Measurements from ENCODE around the gene GSN.
A peak's percentile ranks its signal among the peaks of the same experiment; 100 is the strongest.

Gene GSN

DNA sequence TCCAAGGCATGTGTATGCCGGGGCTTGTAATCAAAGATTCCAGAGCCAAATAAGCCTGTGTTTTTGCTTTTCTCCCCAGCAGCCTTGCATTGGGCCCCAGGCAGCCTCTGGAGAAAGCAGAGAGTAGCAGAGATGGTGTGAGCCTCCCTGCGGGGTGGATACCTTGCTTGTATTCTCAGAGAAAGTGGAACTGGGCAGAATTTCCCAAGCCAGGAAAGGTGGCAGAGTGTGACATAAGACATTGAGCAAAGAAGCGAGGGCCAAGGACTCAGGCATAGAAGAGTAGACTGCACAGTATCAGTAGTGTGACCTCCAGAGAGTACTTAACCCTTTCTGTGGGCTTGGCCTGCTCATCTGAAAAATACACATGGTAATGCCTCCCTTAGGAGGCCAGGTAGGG is 1.6 kb upstream of the GSN start:
- Histone ChIP-seq H3K4me1 (ENCODE audit: control insufficient read depth, low read length) (peaks cover 14% of the 10 kb centered on the region), H3K9me2 (replicated peaks; ENCODE audit: control insufficient read depth, low read length) (no peaks in the 10 kb centered on the region), H3K27me3 (ENCODE audit: control insufficient read depth, low read length) (peaks cover 16% of the 10 kb centered on the region), H3K36me3 (ENCODE audit: control insufficient read depth, low read length) (no peaks in the 10 kb centered on the region), H3K9me3 (ENCODE audit: control insufficient read depth, insufficient read depth, low read length) (no peaks in the 10 kb centered on the region), H3F3A (ENCODE audit: control insufficient read depth, insufficient read depth) (no peaks in the 10 kb centered on the region), H3K79me2 (ENCODE audit: control insufficient read depth, low read length) (no peaks in the 10 kb centered on the region), H3K27ac (ENCODE audit: low read depth, low read length) (no peak overlapping the region), H3K4me2 (ENCODE audit: low read length) (no peak overlapping the region), H3K4me3 (ENCODE audit: low read length) (no peak overlapping the region), H4K20me1 (ENCODE audit: control insufficient read depth, insufficient read depth, low read depth, low read length) (peaks cover 6% of the 10 kb centered on the region; the same call in 1 of the 2 replicates)
- no peak for TF ChIP-seq EZH2phosphoT487 (IDR thresholded peaks at IDR 0.05; ENCODE audit: borderline replicate concordance, low read length)
- TF ChIP-seq CTCF (IDR thresholded peaks at IDR 0.05; ENCODE audit: low read depth, low read length, poor library complexity, severe bottlenecking) = no peak

GRCh38 chr9:121266906-121267650 is 884 bp upstream of the GSN start:
- H3K27me3 ChIP-seq (ENCODE audit: control insufficient read depth, low read length) = peaks cover 16% of the 10 kb centered on the region

GRCh38 chr9:121268598-121268850 is 562 bp downstream of the GSN start:
- TF ChIP-seq CTCF (IDR thresholded peaks at IDR 0.05; ENCODE audit: low read depth, low read length, poor library complexity, severe bottlenecking) (no peak), EZH2phosphoT487 (IDR thresholded peaks at IDR 0.05; ENCODE audit: borderline replicate concordance, low read length) (no peak)
- no peaks in the 10 kb centered on the region for H3K9me3 ChIP-seq (ENCODE audit: control insufficient read depth, insufficient read depth, low read length)
- H3K36me3 ChIP-seq (ENCODE audit: control insufficient read depth, low read length) = no peaks in the 10 kb centered on the region
- H3K4me2 ChIP-seq (ENCODE audit: low read length) = peak overlapping the region; percentile 91
- peaks cover 16% of the 10 kb centered on the region for H3K27me3 ChIP-seq (ENCODE audit: control insufficient read depth, low read length)
- no peak overlapping the region for H3K27ac ChIP-seq (ENCODE audit: low read depth, low read length)
- peaks cover 6% of the 10 kb centered on the region; the same call in 1 of the 2 replicates for H4K20me1 ChIP-seq (ENCODE audit: control insufficient read depth, insufficient read depth, low read depth, low read length)
- H3K79me2 ChIP-seq (ENCODE audit: control insufficient read depth, low read length) = no peaks in the 10 kb centered on the region
- no peaks in the 10 kb centered on the region for H3F3A ChIP-seq (ENCODE audit: control insufficient read depth, insufficient read depth)
- H3K4me3 ChIP-seq (ENCODE audit: low read length) = peak overlapping the region; percentile 82
- H3K4me1 ChIP-seq (ENCODE audit: control insufficient read depth, low read length) = peaks cover 14% of the 10 kb centered on the region
- H3K9me2 ChIP-seq (replicated peaks; ENCODE audit: control insufficient read depth, low read length) = no peaks in the 10 kb centered on the region

More at GRCh38 chr9:121266906-121267650, 884 bp upstream of the GSN start:
- no peaks in the 10 kb centered on the region for H3K79me2 ChIP-seq (ENCODE audit: control insufficient read depth, low read length)
- peak overlapping the region; percentile 91 for H3K4me2 ChIP-seq (ENCODE audit: low read length)
- H3K27ac ChIP-seq (ENCODE audit: low read depth, low read length) = no peak overlapping the region
- H3K4me3 ChIP-seq (ENCODE audit: low read length) = peak overlapping the region; percentile 82
- H4K20me1 ChIP-seq (ENCODE audit: control insufficient read depth, insufficient read depth, low read depth, low read length) = peaks cover 6% of the 10 kb centered on the region; the same call in 1 of the 2 replicates
- no peaks in the 10 kb centered on the region for H3F3A ChIP-seq (ENCODE audit: control insufficient read depth, insufficient read depth)
- H3K4me1 ChIP-seq (ENCODE audit: control insufficient read depth, low read length) = peaks cover 14% of the 10 kb centered on the region
- TF ChIP-seq CTCF (IDR thresholded peaks at IDR 0.05; ENCODE audit: low read depth, low read length, poor library complexity, severe bottlenecking) (no peak), EZH2phosphoT487 (IDR thresholded peaks at IDR 0.05; ENCODE audit: borderline replicate concordance, low read length) (no peak)
- H3K36me3 ChIP-seq (ENCODE audit: control insufficient read depth, low read length) = no peaks in the 10 kb centered on the region
- H3K9me2 ChIP-seq (replicated peaks; ENCODE audit: control insufficient read depth, low read length) = no peaks in the 10 kb centered on the region
- H3K9me3 ChIP-seq (ENCODE audit: control insufficient read depth, insufficient read depth, low read length) = no peaks in the 10 kb centered on the region
